ENCODE data around the gene PLEKHO2. TPM values are rescaled to one million over a fixed set of nuclear protein-coding genes. Genes with fewer than 3 reads are reported as not detected.

Gene PLEKHO2
- total RNA-seq, 4 donors from 2014 or later: 2.0 to 5.4 (median 3.3) TPM

- H3K36me3 ChIP-seq: no peaks in the 10 kb centered on the region
- ATAC-seq: no peak
- H3K27ac ChIP-seq: peak overlapping the region in 1 of 4 donors; percentile 42
- intact Hi-C loops (cut with DNase I; ENCODE audit: low total_unique reads) (no loop called here), in situ Hi-C loops (cut with MboI; ENCODE audit: low sequenced_read_pairs in 4 of 4) (loop anchor here in 1 of 4 donors (10.0 kb wide), 1 partner anchor 48 kb away; no protein-coding TSS in a partner anchor)
- H3K4me1 ChIP-seq: peaks cover 0 to 18% of the 10 kb centered on the region in 2 donors
- no peaks in the 10 kb centered on the region for H3K9me3 ChIP-seq
- DNase-seq: no peak
- no peaks in the 10 kb centered on the region for H3K27me3 ChIP-seq
- no peak overlapping the region for H3K4me3 ChIP-seq
- TF ChIP-seq CTCF (IDR thresholded peaks at IDR 0.05 in 4 of 5, conservative IDR thresholded peaks at IDR 0.05 in 1 of 5): no peak
- TF ChIP-seq POLR2A (IDR thresholded peaks at IDR 0.05): no peak
Measured at GRCh38 chr15:64847016-64847415, 5.3 kb downstream of the PLEKHO2 start.

- intact Hi-C loops (cut with DNase I; ENCODE audit: low total_unique reads) (no loop called here), in situ Hi-C loops (cut with MboI; ENCODE audit: low sequenced_read_pairs in 4 of 4) (loop anchor here in 1 of 4 donors (10.0 kb wide), 1 partner anchor 47 kb away; no protein-coding TSS in a partner anchor)
- DNase-seq (no peak), ATAC-seq (no peak)
- no peak overlapping the region for H3K27ac ChIP-seq
- no peaks in the 10 kb centered on the region for H3K9me3 ChIP-seq
- no peak overlapping the region for H3K4me3 ChIP-seq
- no peaks in the 10 kb centered on the region for H3K27me3 ChIP-seq
- H3K4me1 ChIP-seq: peaks cover 0 to 18% of the 10 kb centered on the region in 2 donors
- no peaks in the 10 kb centered on the region for H3K36me3 ChIP-seq
- TF ChIP-seq CTCF (IDR thresholded peaks at IDR 0.05 in 4 of 5, conservative IDR thresholded peaks at IDR 0.05 in 1 of 5) (no peak), POLR2A (IDR thresholded peaks at IDR 0.05) (no peak)
Measured at GRCh38 chr15:64847448-64847847, 5.7 kb downstream of the PLEKHO2 start.

- H3K36me3 ChIP-seq: no peaks in the 10 kb centered on the region
- H3K4me1 ChIP-seq: peaks cover 0 to 18% of the 10 kb centered on the region in 2 donors
- no peak for ATAC-seq
Measured at GRCh38 chr15:64847876-64848716, 6.4 kb downstream of the PLEKHO2 start.

GRCh38 chr15:64850778-64851502 lies 9.2 kb downstream of the PLEKHO2 start:
- intact Hi-C loops (cut with DNase I; ENCODE audit: low total_unique reads): no loop called here
- H3K4me3 ChIP-seq: no peak overlapping the region
- H3K4me1 ChIP-seq: peaks cover under 1 to 9% of the 10 kb centered on the region in 2 donors
- H3K27me3 ChIP-seq: no peaks in the 10 kb centered on the region
- no peak for TF ChIP-seq CTCF (IDR thresholded peaks at IDR 0.05 in 4 of 5, conservative IDR thresholded peaks at IDR 0.05 in 1 of 5)
- TF ChIP-seq POLR2A (IDR thresholded peaks at IDR 0.05): no peak
- no peaks in the 10 kb centered on the region for H3K36me3 ChIP-seq
- DNase-seq: no peak
- H3K27ac ChIP-seq: no peak overlapping the region
- H3K9me3 ChIP-seq: no peaks in the 10 kb centered on the region
- in situ Hi-C loops (cut with MboI; ENCODE audit: low sequenced_read_pairs in 4 of 4): no loop called here
- ATAC-seq: no peak

More at GRCh38 chr15:64847876-64848716, 6.4 kb downstream of the PLEKHO2 start:
- TF ChIP-seq POLR2A (IDR thresholded peaks at IDR 0.05) (no peak), CTCF (IDR thresholded peaks at IDR 0.05 in 4 of 5, conservative IDR thresholded peaks at IDR 0.05 in 1 of 5) (no peak)
- no peak overlapping the region for H3K4me3 ChIP-seq
- no peak overlapping the region for H3K27ac ChIP-seq
- no peaks in the 10 kb centered on the region for H3K27me3 ChIP-seq
- DNase-seq: no peak
- intact Hi-C loops (cut with DNase I; ENCODE audit: low total_unique reads): no loop called here
- in situ Hi-C loops (cut with MboI; ENCODE audit: low sequenced_read_pairs in 4 of 4): loop anchor here in 1 of 4 donors (10.0 kb wide), 1 partner anchor 47 kb away; no protein-coding TSS in a partner anchor
- no peaks in the 10 kb centered on the region for H3K9me3 ChIP-seq
